Measurements from ENCODE around the gene HOXC11.

The HOXC11 gene

GRCh38 chr12:53976172-53976822 is 3.4 kb downstream of the HOXC11 start:
- Histone ChIP-seq H3K4me3 (ENCODE audit: low read depth, low read length) (no peak overlapping the region), H3K27me3 (ENCODE audit: insufficient read depth, low read length) (peaks cover 94% of the 10 kb centered on the region), H2AFZ (ENCODE audit: low read length, unreplicated experiment) (no peak overlapping the region), H3K79me2 (ENCODE audit: control insufficient read depth, insufficient read depth, low read length, unreplicated experiment) (no peaks in the 10 kb centered on the region), H3K4me1 (ENCODE audit: control insufficient read depth, insufficient read depth, low read length, unreplicated experiment) (no peaks in the 10 kb centered on the region), H3K36me3 (ENCODE audit: insufficient read depth, low read length) (no peaks in the 10 kb centered on the region), H3K27ac (ENCODE audit: low read depth, low read length) (no peak overlapping the region)

DNA sequence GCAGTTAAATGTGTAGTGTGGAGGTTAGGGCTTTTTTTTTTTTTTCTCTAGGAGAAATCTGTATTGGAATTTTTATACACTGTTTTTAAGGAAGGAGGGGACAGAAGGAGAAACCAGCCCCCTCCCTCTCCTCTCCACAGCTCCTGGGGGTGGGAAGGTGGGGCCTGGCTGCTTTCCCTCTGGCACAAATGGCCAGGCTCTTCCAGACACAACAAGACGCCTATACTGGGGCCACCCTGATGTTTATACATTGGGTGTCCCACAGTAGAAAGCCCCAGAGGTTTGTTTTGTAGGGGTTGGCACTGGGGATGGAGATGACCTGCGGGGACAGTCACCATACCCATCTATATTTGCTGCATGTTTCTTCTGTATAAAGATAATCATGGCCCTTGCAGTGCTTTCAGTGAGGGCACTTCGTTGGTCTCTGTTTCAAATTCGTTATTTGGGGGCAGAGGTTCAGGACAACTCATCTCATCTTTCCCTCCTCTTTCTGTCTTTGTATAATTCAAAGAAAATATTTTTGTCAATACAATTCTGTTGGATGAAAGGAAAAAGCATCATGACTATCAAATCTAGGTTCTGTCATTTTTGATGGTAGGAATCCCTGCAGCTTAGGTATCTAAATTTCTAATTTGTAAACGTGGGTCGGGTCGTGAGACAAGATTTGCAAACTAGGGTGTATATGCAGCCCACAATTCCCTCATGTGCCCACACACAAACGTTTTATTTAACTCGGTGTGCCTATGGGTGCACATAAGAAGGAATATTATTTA is 4.1 kb downstream of the HOXC11 start:
- peaks cover 94% of the 10 kb centered on the region for H3K27me3 ChIP-seq (ENCODE audit: insufficient read depth, low read length)
- no peak overlapping the region for H2AFZ ChIP-seq (ENCODE audit: low read length, unreplicated experiment)
- no peaks in the 10 kb centered on the region for H3K4me1 ChIP-seq (ENCODE audit: control insufficient read depth, insufficient read depth, low read length, unreplicated experiment)
- no peak overlapping the region for H3K27ac ChIP-seq (ENCODE audit: low read depth, low read length)
- no peaks in the 10 kb centered on the region for H3K36me3 ChIP-seq (ENCODE audit: insufficient read depth, low read length)
- H3K79me2 ChIP-seq (ENCODE audit: control insufficient read depth, insufficient read depth, low read length, unreplicated experiment): no peaks in the 10 kb centered on the region
- no peak overlapping the region for H3K4me3 ChIP-seq (ENCODE audit: low read depth, low read length)

GRCh38 chr12:53977596-53978445 is 4.9 kb downstream of the HOXC11 start:
- Histone ChIP-seq H3K79me2 (ENCODE audit: control insufficient read depth, insufficient read depth, low read length, unreplicated experiment) (no peaks in the 10 kb centered on the region), H2AFZ (ENCODE audit: low read length, unreplicated experiment) (no peak overlapping the region), H3K4me1 (ENCODE audit: control insufficient read depth, insufficient read depth, low read length, unreplicated experiment) (no peaks in the 10 kb centered on the region), H3K27me3 (ENCODE audit: insufficient read depth, low read length) (peaks cover 94% of the 10 kb centered on the region), H3K36me3 (ENCODE audit: insufficient read depth, low read length) (no peaks in the 10 kb centered on the region), H3K4me3 (ENCODE audit: low read depth, low read length) (peak overlapping the region; percentile 44; the same call in 1 of the 2 replicates), H3K27ac (ENCODE audit: low read depth, low read length) (no peak overlapping the region)

GRCh38 chr12:53978477-53979356 is 5.8 kb downstream of the HOXC11 start:
- Histone ChIP-seq H3K79me2 (ENCODE audit: control insufficient read depth, insufficient read depth, low read length, unreplicated experiment) (no peaks in the 10 kb centered on the region), H3K36me3 (ENCODE audit: insufficient read depth, low read length) (no peaks in the 10 kb centered on the region), H3K4me3 (ENCODE audit: low read depth, low read length) (no peak overlapping the region), H2AFZ (ENCODE audit: low read length, unreplicated experiment) (no peak overlapping the region), H3K27ac (ENCODE audit: low read depth, low read length) (no peak overlapping the region), H3K4me1 (ENCODE audit: control insufficient read depth, insufficient read depth, low read length, unreplicated experiment) (no peaks in the 10 kb centered on the region), H3K27me3 (ENCODE audit: insufficient read depth, low read length) (peaks cover 94% of the 10 kb centered on the region)

DNA sequence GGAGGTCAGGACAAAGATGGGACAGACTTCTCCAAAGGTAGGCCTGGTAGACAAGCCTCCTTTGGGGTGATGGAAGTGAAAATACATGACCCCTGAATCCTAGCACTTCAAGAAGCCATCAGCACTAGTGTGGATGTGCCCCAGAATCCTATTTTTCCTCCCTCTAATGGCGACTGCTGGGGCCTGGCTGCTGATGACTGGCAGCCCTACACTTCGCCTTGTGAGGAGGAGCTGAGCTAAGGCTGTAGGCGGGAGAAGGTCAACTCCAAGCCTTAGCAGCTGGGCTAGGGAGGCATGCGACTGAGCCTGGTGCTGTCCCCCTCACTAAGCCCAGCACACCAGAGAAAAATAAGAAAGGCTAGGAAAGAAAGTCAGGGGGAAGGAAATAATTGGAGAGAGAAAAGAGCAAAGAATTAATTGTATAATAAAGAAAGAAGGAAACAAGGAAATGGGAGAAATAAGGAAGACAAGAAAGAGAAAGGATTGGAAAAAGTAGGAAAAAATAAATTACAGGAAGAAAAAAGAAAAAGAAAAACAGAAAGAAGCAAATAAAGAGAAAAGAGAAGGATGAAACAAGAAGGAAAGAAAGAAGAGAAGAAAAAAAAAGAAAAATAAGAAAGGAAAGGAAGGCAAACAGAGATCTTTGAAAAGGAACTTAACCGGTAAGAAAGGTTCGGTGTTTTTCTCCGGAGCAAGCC is 7.3 kb downstream of the HOXC11 start:
- no peak overlapping the region for H3K4me3 ChIP-seq (ENCODE audit: low read depth, low read length)
- H3K36me3 ChIP-seq (ENCODE audit: insufficient read depth, low read length): no peaks in the 10 kb centered on the region
- no peak overlapping the region for H3K27ac ChIP-seq (ENCODE audit: low read depth, low read length)
- no peaks in the 10 kb centered on the region for H3K4me1 ChIP-seq (ENCODE audit: control insufficient read depth, insufficient read depth, low read length, unreplicated experiment)
- H3K79me2 ChIP-seq (ENCODE audit: control insufficient read depth, insufficient read depth, low read length, unreplicated experiment): no peaks in the 10 kb centered on the region
- no peak overlapping the region for H2AFZ ChIP-seq (ENCODE audit: low read length, unreplicated experiment)
- H3K27me3 ChIP-seq (ENCODE audit: insufficient read depth, low read length): peaks cover 93% of the 10 kb centered on the region

- H3K4me1 ChIP-seq (ENCODE audit: control insufficient read depth, insufficient read depth, low read length, unreplicated experiment): no peaks in the 10 kb centered on the region
- H3K4me3 ChIP-seq (ENCODE audit: low read depth, low read length): no peak overlapping the region
- H2AFZ ChIP-seq (ENCODE audit: low read length, unreplicated experiment): no peak overlapping the region
- H3K27ac ChIP-seq (ENCODE audit: low read depth, low read length): no peak overlapping the region
- H3K36me3 ChIP-seq (ENCODE audit: insufficient read depth, low read length): no peaks in the 10 kb centered on the region
- H3K27me3 ChIP-seq (ENCODE audit: insufficient read depth, low read length): peaks cover 93% of the 10 kb centered on the region
- H3K79me2 ChIP-seq (ENCODE audit: control insufficient read depth, insufficient read depth, low read length, unreplicated experiment): no peaks in the 10 kb centered on the region
Measured at GRCh38 chr12:53980802-53981496, 8.0 kb downstream of the HOXC11 start.

- H3K79me2 ChIP-seq (ENCODE audit: control insufficient read depth, insufficient read depth, low read length, unreplicated experiment): no peaks in the 10 kb centered on the region
Measured at GRCh38 chr12:53981634-53982565, 9.0 kb downstream of the HOXC11 start.

GRCh38 chr12:53982648-53983567 is 10.0 kb downstream of the HOXC11 start:
- no peaks in the 10 kb centered on the region for H3K36me3 ChIP-seq (ENCODE audit: insufficient read depth, low read length)
- peaks cover 93% of the 10 kb centered on the region for H3K27me3 ChIP-seq (ENCODE audit: insufficient read depth, low read length)
- H3K4me3 ChIP-seq (ENCODE audit: low read depth, low read length): no peak overlapping the region
- no peak overlapping the region for H3K27ac ChIP-seq (ENCODE audit: low read depth, low read length)
- no peaks in the 10 kb centered on the region for H3K4me1 ChIP-seq (ENCODE audit: control insufficient read depth, insufficient read depth, low read length, unreplicated experiment)
- no peaks in the 10 kb centered on the region for H3K79me2 ChIP-seq (ENCODE audit: control insufficient read depth, insufficient read depth, low read length, unreplicated experiment)
- H2AFZ ChIP-seq (ENCODE audit: low read length, unreplicated experiment): no peak overlapping the region

More at GRCh38 chr12:53981634-53982565, 9.0 kb downstream of the HOXC11 start:
- Histone ChIP-seq H3K36me3 (ENCODE audit: insufficient read depth, low read length) (no peaks in the 10 kb centered on the region), H3K27me3 (ENCODE audit: insufficient read depth, low read length) (peaks cover 93% of the 10 kb centered on the region), H3K27ac (ENCODE audit: low read depth, low read length) (no peak overlapping the region), H2AFZ (ENCODE audit: low read length, unreplicated experiment) (no peak overlapping the region), H3K4me3 (ENCODE audit: low read depth, low read length) (no peak overlapping the region), H3K4me1 (ENCODE audit: control insufficient read depth, insufficient read depth, low read length, unreplicated experiment) (no peaks in the 10 kb centered on the region)
